Stromal cell of bone marrow (primary cell): ENCODE data around the gene SUGCT.
"Not testable (repeated sequence)": the region's sequence is repeated elsewhere in the genome, so short reads cannot be mapped to it uniquely, and the experiment has no call there.

ENCODE experiments used
- DNase-seq: peaks from one replicate; pipeline ENCODE4 v3.0.0-alpha.2; 2012; ENCODE audit warnings: low read depth

The SUGCT gene

DNA sequence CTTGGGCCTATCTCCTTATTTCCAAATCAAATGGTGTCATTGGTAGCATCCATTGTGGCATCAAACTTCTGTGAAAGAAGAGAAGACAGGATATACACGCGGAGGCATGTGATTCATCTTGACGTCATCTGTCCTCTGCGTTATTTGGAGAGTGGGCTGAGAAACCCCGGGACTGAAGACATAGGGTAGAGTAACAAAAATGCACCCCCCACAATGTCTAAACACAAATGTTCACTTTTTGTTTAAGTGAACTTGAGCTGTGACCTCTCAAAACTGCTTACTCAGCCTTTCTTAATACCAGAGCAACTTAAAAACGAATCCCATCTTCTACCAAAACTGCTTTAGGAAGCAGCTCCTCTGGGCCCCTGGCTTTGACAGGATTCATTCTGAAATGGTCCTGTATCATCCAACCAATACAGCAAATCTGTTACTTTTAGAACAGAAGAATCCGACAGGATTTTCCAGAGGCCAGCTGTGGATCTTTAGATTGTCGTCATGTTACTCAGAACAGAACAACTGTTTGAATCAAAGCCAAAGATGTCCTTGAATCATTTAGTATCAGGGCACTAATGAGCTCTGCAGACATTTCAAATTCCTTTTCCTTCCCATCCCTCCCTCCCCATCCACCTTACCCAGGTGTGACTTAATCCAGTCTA lies 438.1 kb downstream of the SUGCT start:
- DNase-seq: no peak

DNA sequence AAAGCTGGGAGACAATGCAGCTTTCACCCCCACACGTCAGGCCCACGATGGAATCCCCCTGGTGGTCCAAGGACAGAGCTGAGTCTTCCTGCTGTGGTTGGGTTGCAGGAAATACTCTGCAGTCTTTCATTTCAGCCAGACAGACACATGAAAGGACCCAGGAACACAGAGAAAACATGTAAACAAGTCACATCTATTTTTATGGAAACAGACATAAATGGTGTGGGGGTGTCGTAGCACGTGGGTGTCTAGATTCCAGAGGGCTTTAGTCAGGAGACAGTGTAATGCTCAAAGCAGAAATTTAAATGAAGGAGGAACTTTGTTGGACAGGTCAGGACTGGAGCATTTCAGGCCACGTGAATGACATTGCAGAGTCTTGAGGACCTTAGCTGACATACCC lies 444.6 kb downstream of the SUGCT start:
- DNase-seq: no peak

DNA sequence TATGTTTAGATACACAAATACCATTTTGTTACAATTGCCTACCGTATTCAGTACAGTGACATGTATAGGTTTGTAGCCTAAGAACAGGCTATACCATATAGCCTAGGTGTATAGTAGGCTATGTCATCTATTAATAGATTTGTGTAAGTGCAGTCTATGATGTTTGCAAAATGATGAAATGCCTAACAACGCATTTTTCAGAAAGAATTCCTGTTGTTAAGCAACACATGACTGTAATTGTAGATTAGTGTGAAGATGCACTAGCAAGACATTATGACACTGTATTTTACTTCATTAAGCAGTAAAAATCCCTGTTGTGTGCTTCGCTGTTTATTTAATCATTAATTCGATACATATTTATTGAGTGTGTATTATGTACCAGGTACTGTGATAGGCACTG lies 446.0 kb downstream of the SUGCT start:
- DNase-seq: no peak

DNA sequence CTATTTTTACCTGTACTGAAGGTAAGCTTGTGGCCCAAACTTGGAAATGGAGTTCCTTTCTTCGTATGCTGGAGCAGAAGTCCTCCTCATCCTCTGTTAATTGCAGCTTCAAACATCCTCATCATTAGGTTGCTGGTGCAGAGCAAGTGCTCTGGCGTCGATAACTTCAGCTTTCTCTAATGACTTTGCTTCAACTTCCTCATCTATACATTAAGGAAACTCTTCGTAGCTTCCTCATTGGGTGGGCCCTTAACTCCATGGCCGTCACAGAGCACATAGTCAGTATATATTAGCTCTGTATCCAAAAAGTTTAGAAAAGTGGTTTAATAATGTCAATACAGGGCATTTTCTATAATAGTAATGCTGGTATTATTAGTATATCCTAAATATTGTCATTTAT lies 447.7 kb downstream of the SUGCT start:
- no peak for DNase-seq

DNA sequence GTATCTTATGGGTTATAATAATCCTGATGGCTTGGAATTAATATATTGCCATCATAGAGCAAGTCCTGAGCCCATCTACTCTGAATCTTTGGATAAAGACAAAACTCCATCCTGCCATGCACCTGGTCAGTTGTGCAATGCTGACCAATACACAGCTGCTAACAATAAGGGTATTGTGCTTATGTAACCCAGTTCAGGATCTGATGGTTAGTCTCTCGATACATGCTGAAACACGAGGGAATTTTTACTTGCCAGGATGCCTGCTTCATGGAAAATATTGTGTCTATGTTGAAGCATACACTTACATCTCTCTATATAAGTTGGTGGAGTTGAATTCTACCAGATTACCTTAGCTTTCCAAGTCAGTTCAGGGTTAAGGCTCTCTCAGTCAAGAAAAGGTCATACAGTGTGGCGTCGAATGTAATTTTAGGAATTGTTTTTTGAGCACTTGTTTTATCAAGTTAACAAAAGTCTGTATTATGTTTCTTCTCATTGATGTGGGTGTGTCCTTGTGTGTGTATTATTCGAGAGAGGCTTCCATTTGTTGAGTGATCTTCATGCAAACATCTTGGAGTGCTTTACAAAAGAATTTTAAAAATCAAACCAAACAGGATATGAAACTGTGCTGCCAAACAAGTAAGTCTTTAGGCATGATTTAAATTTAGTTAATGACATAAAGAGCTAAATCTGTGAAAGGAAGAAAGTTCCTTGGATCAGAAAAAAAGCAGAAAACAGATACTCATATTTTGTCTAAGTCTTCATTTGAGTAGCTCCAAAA lies 449.1 kb downstream of the SUGCT start:
- DNase-seq: no peak

DNA sequence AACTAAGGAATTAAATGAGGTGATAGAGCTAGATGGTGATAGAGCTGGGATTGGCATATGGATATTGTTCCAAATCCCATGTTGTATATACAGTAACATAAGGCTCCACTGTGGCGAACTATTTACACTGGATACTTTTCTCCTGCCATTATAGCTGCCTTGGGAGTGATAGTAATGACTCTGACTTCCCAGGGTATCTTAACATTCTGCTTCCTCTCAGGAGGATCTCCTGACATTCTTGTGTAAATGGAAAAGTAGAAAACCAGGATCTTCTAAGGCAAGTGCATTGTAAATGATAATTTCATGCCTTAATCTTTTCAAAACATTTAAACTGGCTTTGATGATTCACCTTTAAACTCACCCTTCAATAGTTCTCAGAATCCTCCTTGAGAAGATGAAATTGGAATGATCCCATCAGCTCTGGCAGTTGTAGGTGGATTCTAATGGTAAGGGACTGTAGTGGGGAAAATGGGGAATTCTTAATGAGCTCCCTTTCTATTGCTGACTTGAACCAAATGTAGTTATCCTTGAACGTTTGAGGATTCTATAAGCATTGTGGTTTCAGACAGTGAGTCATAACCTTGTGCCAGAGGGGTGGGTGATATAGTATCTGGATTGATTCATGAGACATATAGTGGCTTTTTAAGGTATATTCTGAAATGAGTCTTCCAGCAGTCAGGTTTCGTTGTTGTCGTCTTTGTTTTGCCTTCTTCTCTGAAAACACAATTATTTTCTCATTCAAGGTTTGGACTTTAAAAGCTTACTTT lies 450.0 kb downstream of the SUGCT start:
- DNase-seq: no peak

DNA sequence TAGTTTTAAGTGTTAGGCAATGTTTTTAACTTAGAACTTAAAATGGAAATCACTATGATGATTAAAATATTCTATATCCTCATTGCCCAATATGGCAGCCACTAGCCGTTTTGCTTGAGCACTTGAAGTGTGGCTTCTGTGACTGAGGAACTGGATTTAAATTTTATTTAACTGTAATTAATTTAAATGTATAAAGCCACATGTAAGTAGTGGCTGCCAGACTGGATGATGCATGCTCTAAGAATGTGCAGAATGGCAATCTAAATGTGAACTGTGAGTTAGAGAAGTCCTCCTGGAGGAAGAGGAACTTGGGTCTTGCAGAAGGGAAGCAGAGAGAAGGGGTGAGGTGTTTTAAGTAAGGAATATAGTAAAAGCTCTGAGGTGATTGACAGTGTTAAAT lies 451.4 kb downstream of the SUGCT start:
- no peak for DNase-seq

DNA sequence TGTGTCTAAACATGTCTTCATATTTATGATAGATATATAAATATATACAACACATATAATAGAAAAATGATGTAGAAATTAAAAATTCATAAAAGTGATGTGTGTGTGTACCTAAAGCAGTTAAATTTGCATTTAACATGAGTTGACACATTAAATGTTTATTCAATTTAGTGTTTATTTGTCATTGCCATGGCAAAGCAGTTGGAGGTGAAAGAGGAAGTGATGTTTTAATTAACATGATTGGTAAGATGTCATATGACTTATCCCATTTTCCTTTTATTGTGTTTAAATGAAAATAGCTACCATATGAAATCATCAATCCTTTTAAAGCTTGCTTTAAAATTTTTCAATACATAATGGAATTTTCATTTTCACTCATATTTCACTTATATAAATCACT lies 452.6 kb downstream of the SUGCT start:
- DNase-seq: no peak

DNA sequence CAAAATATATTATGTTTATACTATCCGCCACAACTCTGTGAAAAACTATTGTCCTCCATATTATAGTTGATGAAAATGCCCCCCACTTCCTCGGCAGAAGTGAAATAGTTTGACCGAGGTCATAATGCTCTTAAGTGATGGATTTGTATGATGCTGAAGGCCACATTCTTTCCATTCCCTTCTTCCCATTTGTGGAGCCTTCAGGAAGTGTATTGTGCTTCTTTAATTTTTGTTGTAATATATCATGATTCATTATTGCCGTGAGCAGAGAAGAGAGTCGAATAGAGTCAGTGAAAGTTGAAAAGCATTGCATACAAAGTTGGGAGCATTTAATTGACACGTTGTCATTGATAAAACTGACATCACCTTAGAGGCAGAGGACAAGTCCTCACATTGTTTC lies 460.3 kb downstream of the SUGCT start:
- DNase-seq: no peak

DNA sequence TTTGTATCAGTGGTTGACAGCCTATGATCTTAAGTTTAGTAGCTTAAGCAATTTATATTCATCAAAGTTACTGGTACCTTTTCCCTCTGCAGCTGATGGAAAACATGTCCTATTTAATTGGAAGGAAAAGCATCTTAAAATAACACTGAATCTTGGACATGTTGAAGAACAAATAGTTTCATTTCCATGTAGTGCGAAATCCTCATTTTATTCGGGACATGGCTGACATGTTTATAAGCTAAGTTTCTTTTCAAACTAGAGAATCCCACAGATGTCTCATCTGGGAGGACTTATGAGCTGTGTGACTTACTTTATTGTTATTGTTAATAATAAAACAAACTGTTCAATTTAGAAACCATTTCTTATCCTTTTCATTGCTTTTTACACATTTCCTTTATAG lies 461.0 kb downstream of the SUGCT start:
- no peak for DNase-seq

DNA sequence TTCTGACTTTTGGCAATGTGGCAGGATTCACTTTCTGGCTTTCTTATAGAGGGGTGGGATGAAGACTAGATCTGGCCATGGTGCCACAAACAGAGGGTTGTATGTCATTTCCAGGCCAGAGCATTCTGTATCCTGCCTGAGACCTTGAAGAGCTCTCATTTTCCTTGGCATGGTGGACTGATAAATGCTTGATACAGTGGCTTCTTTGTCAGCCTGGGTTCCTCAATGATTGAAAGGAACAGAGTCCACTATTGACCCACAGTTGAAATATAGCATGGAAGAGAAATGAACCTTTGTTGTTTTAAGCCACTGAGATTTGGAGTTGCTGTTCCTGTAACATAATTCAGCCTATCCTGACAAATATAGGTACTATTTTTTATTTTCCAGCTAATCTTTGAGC lies 462.7 kb downstream of the SUGCT start:
- DNase-seq: no peak

DNA sequence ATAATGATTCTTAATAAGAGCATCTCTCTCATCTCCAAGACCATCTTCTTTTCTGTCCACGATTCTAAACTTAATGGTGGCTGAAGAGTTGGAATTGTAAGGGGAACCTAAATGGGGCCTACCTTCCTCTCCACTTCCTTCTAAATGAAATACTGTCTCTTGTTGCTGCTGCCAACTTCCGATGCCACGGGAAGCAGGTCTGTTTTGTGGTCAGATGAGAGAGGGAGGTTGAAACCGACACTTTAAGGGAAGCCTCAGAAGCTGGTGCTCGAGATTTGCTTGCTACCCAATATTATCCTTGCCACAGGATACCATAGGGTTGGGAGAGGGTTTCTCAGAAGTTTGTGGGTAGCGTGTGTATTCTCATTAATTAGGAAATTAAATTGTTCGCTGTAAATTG lies 464.1 kb downstream of the SUGCT start:
- DNase-seq: no peak

DNA sequence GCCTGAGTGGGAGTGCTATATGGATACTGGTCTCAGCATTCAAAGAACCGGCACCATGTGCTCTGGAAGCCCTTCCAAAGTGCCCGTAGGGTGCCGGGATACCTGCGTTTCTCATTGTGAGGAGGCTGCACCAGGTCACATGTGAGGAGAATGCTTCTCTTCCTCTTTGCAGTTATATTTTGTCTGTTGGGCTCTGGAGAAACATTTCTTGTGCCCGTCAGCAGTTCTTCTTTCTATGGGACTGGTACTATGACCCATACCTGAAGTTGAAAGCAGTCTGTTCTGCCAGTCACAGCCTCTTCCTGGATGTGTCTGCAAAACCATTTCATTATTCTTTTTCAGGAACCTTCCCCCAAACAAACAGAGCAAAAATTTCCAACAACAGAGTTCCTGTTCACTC lies 465.0 kb downstream of the SUGCT start:
- no peak for DNase-seq

DNA sequence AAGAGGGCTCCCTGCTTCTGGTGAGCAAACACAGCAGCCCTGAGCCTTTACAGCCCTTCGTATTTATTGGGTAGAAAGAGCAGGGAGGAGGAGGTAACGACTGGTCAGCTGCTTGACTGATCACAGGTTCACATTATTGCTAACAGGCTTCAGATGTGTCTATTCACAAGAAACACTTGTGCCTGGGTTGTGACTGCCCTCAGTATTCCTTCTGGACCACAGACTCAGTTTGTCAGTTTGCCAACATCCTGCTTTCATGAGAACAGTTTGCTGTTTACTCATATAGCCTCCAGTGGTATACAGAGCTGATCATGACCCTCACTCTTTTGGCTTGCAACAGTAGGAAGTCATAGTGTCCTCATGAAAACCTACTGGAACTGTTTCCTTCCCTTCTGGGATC lies 467.5 kb downstream of the SUGCT start:
- not testable (repeated sequence) for DNase-seq

DNA sequence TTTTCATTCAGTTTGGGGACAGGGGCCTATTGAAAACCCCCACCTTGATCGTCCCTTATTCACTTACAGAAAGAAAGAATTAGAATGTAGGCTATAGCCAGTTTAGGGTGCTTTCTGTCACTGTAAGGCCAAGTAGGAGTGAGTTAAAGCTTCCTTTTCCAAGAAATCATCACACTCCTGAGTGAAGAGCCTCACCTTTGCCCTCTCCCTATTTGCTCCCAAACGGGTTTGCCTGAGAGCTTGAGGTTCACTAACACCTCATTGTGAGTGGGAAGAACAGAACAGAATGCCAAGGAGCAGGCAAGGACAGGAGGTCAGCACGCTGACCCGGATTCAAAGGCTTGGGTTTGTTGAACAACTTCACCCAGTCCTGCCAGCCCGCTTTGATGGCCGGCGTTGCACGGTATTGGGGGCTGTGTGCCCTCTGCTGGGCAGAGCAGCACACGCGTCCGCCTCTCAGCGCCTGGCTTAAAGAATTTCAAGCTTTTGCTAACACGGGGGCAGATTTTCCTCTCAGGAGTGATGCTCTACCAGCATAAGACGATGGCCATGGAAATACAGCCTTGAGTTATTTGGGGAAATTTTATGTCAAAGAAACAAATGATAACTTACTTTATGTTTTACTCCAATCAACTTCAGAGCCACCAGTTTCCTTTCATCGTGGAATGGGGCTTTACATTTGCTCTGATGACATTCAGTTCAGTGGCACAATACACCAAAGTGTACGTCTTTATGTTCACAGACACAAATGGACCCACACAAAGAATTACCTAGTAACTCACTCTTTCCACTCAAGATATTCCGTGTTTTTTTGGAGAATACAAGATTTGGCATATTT lies 470.0 kb downstream of the SUGCT start:
- DNase-seq: no peak

DNA sequence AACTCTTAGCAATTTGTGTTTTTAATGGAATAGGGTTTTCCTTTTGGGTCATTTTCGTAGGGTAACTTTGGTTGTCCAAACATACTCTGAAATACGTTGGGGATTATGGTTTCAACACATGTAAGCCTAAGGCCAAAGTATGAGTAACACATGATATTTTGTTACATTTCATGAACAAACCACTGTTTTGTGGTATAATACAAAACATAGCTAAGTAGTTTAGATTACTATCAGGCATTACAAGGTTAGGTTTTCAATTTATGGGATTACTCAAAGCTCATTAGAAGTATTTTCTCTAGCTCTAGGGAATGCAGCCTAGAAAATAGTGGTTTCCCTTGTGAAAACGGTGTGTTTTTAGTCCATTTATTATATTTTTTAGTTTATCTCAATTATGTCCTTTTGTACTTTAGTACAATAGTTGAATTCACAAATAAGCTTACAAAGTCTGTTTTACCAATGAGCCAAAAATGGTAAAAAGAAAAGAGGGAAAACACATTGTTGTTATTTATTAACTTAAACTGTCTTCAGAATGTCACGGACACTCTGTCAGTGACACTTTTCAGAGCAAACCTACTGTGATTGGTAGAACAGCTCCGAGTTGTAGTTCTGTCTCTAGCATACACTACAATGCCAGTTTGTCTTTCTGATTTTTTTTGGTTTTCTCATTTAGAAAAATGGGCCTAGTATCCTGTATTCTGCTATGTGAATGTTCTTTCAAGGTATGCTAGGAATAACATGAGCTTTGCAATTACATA lies 473.7 kb downstream of the SUGCT start:
- DNase-seq: no peak

DNA sequence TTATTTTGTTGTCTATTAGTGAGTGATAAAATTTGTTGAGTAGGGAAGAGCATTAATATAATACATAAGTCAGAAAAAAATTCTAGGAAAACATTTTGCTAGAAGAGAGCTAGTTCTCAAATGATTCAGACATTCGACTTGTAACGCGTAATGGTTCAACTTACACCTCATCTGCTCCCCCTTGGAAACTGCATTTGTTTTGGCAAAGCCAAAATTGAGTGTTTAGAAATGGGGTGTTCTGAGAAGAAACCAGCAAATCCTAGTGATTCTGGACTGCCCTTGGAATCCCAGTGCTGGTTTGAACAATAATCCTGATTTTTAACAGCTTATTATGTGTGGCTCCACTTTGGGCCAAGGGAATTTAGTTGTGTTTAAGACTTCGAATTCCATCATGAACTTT lies 475.7 kb downstream of the SUGCT start:
- DNase-seq: no peak

DNA sequence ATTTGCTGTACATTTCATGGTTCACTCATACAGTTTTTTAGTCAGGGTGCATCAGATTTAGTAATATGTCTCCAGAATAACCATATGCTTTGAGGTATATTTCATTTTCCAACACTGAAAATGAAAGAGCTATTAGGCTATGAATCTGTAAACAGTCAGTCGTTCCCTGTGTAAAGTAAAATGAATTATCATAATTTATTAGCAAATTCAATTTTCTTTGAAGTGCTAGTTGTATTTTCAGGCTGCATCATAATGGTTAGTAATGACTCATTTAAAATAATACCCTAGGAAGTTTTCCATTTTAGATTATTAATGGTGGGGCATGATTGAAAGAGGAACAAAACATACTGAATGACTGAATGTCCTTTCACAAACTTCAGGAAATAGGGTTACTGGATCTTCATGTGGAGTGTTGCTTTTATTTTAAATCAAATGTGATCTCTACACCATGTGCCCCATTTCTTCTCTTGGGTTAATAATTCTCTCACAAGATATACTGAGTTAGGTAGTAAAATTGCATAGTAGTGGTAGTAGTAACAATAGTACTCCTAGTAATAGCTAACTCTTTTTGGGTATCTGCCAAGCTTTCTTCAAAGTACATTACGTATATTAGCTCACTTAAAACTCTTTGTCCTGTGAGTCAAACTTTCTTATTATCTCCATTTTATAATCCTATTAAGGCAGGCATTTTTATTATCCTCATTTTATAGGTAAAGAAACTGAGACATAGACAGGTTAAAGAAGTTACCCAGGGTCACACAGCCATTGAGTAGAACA lies 476.5 kb downstream of the SUGCT start:
- DNase-seq: no peak

DNA sequence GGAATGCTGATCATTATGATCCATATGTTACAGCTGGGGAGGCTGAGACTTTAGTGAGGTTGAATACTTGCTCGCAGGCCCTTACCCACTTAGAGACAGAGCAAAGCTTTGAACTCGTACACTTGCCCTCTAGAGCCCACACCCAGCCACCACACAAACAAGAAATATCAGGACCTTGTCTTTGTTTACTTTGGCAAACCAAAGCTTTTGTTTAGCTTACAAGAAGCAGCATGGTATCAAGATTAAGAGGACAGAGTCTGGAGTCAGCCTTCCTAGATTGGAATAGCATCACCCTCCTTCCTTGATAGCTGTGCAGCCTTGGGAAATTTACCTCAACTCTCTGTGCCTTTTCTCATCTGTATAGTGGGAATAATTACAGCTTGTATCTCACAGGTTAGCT lies 477.5 kb downstream of the SUGCT start:
- DNase-seq: no peak

DNA sequence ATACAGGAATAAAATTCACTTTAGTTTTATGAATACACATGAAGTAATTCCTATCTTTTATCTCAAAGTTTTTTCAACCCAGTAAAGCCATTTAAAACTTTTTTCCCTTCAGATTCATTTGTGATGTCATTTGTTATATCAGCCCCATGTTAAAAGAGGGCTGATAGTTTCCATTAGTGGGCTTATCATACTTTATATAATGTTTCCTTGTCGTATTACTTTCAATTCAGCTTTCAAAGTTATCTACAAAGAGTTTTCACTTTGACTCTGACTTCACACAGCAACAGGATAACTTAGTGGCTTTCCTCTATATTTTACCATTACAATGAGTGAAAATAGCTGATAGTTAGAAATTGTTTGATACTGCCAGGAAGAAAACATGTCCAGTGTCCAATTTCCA lies 484.8 kb downstream of the SUGCT start:
- no peak for DNase-seq

DNA sequence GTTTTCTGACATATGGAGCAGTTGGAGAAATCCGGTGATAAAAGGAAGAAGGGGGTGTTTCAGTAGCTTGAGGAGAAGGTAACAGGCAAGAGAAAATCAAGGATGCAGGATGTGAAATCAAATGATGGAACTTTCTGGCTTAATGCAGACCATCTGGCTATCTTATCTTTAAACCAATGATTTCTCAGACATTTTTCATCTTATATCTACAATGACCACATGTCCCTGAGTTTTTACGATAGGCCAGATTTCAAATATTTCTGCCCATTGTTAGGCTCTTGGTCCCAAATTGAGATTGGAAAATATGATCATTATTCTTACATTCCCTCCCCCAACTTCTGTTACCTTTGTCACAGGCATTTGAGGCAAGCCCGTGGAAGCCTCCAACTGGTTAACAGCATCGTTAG lies 486.8 kb downstream of the SUGCT start:
- no peak for DNase-seq
